K562 (cell line): ENCODE measurements around the gene C19orf85. TPM values are rescaled to one million over a fixed set of nuclear protein-coding genes. Genes with fewer than 3 reads are reported as not detected.

Source experiments
- CC2D1A ChIP-seq: fragments of 450-650 bp; IDR thresholded peaks from 2 replicates; pipeline ENCODE4 v1.6.1; 2017; ENCODE audit warnings: mild to moderate bottlenecking
- CTBP1 ChIP-seq: fragments of 450-650 bp; IDR thresholded peaks from 2 replicates; pipeline ENCODE4 v1.6.1; 2016; ENCODE audit warnings: borderline replicate concordance
- GABPB1 ChIP-seq: sonication (generic); formaldehyde crosslinking; IDR thresholded peaks from 2 replicates; pipeline ENCODE4 v1.8.0; 2022; ENCODE audit warnings: mild to moderate bottlenecking, missing genetic modification reagents
- HDAC1 ChIP-seq, 2 experiments: fragments of 450-650 bp; IDR thresholded peaks; 2 replicates each; pipeline ENCODE4 v1.6.1; 2016 to 2017; ENCODE audit warnings: inconsistent platforms in 1 of 2, mild to moderate bottlenecking in 1 of 2, moderate library complexity in 1 of 2
- L3MBTL2 ChIP-seq: fragments of 450-650 bp; IDR thresholded peaks from 2 replicates; pipeline ENCODE4 v1.6.1; 2016; ENCODE audit warnings: mild to moderate bottlenecking, moderate library complexity
- MBD2 ChIP-seq: sonication (generic); IDR thresholded peaks from 2 replicates; pipeline ENCODE4 v1.6.1; 2016; ENCODE audit warnings: low read depth, borderline replicate concordance
- MTA3 ChIP-seq: fragments of 450-650 bp; formaldehyde crosslinking; IDR thresholded peaks from 2 replicates; pipeline ENCODE4 v1.6.1; 2017; ENCODE audit warnings: mild to moderate bottlenecking, borderline replicate concordance
- POU5F1 ChIP-seq: fragments of 150-350 bp; IDR thresholded peaks from 2 replicates; pipeline ENCODE4 v1.6.1; 2014; ENCODE audit warnings: borderline replicate concordance, low read length, low read depth, mild to moderate bottlenecking; ENCODE audit not compliant: partially characterized antibody
- PTRF ChIP-seq: fragments of 450-650 bp; IDR thresholded peaks from 2 replicates; pipeline ENCODE4 v1.6.1; 2016; ENCODE audit warnings: mild to moderate bottlenecking, missing genetic modification characterization, missing compliant biosample characterization
- RCOR1 ChIP-seq, 2 experiments: IDR thresholded peaks; 2 replicates each; pipeline ENCODE4 v1.6.1; 2012; ENCODE audit warnings: low read depth in 2 of 2, low read length in 2 of 2, borderline replicate concordance in 1 of 2, improper control_type of control experiment in 1 of 2
- SOX6 ChIP-seq: fragments of 450-650 bp; IDR thresholded peaks from 2 replicates; pipeline ENCODE4 v1.6.1; 2014; ENCODE audit warnings: mild to moderate bottlenecking
- polyA plus RNA-seq, 8 experiments: library from polyadenylated mRNA; depleted of rRNA in 4 of 8; stranded (reverse) in 5 of 8; unstranded in 3 of 8; fragments of >200 nt; fragmentation: Nextera tagmentation in 2 of 8; fragmentation: Illumina TruSeq in 1 of 8; extraction: Ambion mirVana in 2 of 8; extraction: Trizol in 1 of 8; gene quantifications; 2 replicates each; pipeline versions ENCODE4 v1.2.1 to v1.2.3, GENCODE V29; 2011 to 2014; ENCODE audit warnings: inconsistent platforms in 1 of 8, missing spikeins in 1 of 8
- total RNA-seq, 7 experiments: library from RNA; depleted of rRNA in 6 of 7; stranded (reverse); fragments of >200 nt in 6 of 7; fragmentation: Illumina TruSeq in 2 of 7; extraction: Trizol in 2 of 7; gene quantifications; 2 replicates each; pipeline versions ENCODE4 v1.2.1 to v1.2.3, GENCODE V29; 2011 to 2021; ENCODE audit warnings: low replicate concordance in 1 of 7
- TF ChIP-seq, protein P1 (sequence below): sonication (generic); formaldehyde crosslinking; IDR thresholded peaks from 2 replicates; pipeline ENCODE4 v1.8.0; 2022; ENCODE audit warnings: mild to moderate bottlenecking, missing genetic modification reagents
- TF ChIP-seq, protein P2 (sequence below), 2 experiments: IDR thresholded peaks; 2 replicates each; pipeline ENCODE4 v1.6.1; 2011; ENCODE audit warnings: borderline replicate concordance in 1 of 2, control low read depth in 1 of 2, low read depth in 1 of 2, low read length in 1 of 2, mild to moderate bottlenecking in 1 of 2, mixed read lengths in 1 of 2, moderate library complexity in 1 of 2; ENCODE audit not compliant: insufficient read depth in 1 of 2, insufficient read length in 1 of 2, poor library complexity in 1 of 2, severe bottlenecking in 1 of 2; ENCODE audit errors: extremely low read depth in 1 of 2
- TF ChIP-seq, protein P3 (sequence below), 2 experiments: fragments of 450-650 bp; formaldehyde crosslinking in 1 of 2; IDR thresholded peaks; 2 replicates each; pipeline versions ENCODE4 v1.4.0 to v1.6.1; 2014 to 2020; ENCODE audit warnings: mild to moderate bottlenecking in 2 of 2, borderline replicate concordance in 1 of 2, low read depth in 1 of 2
- TF ChIP-seq, protein P4 (sequence below): IDR thresholded peaks from 2 replicates; pipeline ENCODE4 v1.6.1; 2012; ENCODE audit warnings: low read depth, low read length, improper control_type of control experiment, borderline replicate concordance

C19orf85 gene
- total and polyA plus RNA-seq, 9 of the 15 experiments (the other 6 are each of a cell fraction or from before 2014, with no cell fraction given), result not detected

DNA sequence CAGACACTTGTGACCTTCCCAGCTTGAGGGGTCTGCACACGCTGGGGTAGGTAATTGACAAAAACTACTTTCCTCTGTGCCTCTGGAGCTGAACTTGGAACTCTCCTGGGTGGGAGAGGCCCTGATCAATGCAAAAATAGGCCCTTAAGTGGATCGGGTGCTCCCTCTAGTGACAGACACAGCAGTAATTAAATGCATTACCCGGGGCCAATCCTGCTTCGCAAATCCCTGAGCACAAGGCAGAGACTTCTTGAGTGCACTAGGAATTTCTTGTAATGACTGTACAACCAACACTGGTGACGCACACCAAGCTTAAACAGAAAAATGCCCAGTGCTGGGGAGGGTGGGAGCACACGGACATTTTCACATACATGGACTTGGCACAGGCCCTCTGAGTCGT, 46.4 kb downstream of the C19orf85 start (continued):
- TF ChIP-seq, protein P1, sequence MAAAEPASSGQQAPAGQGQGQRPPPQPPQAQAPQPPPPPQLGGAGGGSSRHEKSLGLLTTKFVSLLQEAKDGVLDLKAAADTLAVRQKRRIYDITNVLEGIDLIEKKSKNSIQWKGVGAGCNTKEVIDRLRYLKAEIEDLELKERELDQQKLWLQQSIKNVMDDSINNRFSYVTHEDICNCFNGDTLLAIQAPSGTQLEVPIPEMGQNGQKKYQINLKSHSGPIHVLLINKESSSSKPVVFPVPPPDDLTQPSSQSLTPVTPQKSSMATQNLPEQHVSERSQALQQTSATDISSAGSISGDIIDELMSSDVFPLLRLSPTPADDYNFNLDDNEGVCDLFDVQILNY (CRISPR knock-in tag), result no peak
- TF ChIP-seq SOX6 (0 out of 2 replicates have a peak, but pooled peaks have one; percentile 19), PTRF (no peak), MBD2 (0 out of 2 replicates have a peak, but pooled peaks have one; percentile 19), CC2D1A (peak; percentile 35; the same call in 1 of the 2 replicates), GABPB1 (CRISPR knock-in tag) (0 out of 2 replicates have a peak, but pooled peaks have one; percentile 37), CTBP1 (peak; percentile 48), RCOR1 (IDR thresholded peaks at IDR 0.05; ENCODE audit: borderline replicate concordance in 1 of 2, low read depth in 2 of 2, low read length in 2 of 2) (peak in 1 of 2 experiments; percentile 22; a peak in 1 of 4 replicates), POU5F1 (peak; percentile 27), HDAC1 (IDR thresholded peaks at IDR 0.05) (no peak), L3MBTL2 (peak; percentile 88), MTA3 (0 out of 2 replicates have a peak, but pooled peaks have one; percentile 35)
- TF ChIP-seq, protein P2, sequence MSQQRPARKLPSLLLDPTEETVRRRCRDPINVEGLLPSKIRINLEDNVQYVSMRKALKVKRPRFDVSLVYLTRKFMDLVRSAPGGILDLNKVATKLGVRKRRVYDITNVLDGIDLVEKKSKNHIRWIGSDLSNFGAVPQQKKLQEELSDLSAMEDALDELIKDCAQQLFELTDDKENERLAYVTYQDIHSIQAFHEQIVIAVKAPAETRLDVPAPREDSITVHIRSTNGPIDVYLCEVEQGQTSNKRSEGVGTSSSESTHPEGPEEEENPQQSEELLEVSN (IDR thresholded peaks at IDR 0.05; ENCODE audit: borderline replicate concordance in 1 of 2, extremely low read depth in 1 of 2, insufficient read depth in 1 of 2, insufficient read length in 1 of 2, low read depth in 1 of 2, low read length in 1 of 2, poor library complexity in 1 of 2, severe bottlenecking in 1 of 2), result peak in 1 of 2 experiments; percentile 71
- TF ChIP-seq, protein P3, sequence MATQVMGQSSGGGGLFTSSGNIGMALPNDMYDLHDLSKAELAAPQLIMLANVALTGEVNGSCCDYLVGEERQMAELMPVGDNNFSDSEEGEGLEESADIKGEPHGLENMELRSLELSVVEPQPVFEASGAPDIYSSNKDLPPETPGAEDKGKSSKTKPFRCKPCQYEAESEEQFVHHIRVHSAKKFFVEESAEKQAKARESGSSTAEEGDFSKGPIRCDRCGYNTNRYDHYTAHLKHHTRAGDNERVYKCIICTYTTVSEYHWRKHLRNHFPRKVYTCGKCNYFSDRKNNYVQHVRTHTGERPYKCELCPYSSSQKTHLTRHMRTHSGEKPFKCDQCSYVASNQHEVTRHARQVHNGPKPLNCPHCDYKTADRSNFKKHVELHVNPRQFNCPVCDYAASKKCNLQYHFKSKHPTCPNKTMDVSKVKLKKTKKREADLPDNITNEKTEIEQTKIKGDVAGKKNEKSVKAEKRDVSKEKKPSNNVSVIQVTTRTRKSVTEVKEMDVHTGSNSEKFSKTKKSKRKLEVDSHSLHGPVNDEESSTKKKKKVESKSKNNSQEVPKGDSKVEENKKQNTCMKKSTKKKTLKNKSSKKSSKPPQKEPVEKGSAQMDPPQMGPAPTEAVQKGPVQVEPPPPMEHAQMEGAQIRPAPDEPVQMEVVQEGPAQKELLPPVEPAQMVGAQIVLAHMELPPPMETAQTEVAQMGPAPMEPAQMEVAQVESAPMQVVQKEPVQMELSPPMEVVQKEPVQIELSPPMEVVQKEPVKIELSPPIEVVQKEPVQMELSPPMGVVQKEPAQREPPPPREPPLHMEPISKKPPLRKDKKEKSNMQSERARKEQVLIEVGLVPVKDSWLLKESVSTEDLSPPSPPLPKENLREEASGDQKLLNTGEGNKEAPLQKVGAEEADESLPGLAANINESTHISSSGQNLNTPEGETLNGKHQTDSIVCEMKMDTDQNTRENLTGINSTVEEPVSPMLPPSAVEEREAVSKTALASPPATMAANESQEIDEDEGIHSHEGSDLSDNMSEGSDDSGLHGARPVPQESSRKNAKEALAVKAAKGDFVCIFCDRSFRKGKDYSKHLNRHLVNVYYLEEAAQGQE (IDR thresholded peaks at IDR 0.05; ENCODE audit: borderline replicate concordance), result peak; percentile 83
- TF ChIP-seq, protein P3 (CRISPR knock-in tag; IDR thresholded peaks at IDR 0.05; ENCODE audit: low read depth), result no peak
- TF ChIP-seq, protein P4, sequence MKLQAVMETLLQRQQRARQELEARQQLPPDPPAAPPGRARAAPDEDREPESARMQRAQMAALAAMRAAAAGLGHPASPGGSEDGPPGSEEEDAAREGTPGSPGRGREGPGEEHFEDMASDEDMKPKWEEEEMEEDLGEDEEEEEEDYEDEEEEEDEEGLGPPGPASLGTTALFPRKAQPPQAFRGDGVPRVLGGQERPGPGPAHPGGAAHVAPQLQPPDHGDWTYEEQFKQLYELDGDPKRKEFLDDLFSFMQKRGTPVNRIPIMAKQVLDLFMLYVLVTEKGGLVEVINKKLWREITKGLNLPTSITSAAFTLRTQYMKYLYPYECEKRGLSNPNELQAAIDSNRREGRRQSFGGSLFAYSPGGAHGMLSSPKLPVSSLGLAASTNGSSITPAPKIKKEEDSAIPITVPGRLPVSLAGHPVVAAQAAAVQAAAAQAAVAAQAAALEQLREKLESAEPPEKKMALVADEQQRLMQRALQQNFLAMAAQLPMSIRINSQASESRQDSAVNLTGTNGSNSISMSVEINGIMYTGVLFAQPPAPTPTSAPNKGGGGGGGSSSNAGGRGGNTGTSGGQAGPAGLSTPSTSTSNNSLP, result peak; percentile 23; the same call in 1 of the 2 replicates
